Measurements from ENCODE around the gene YY1.

DNA sequence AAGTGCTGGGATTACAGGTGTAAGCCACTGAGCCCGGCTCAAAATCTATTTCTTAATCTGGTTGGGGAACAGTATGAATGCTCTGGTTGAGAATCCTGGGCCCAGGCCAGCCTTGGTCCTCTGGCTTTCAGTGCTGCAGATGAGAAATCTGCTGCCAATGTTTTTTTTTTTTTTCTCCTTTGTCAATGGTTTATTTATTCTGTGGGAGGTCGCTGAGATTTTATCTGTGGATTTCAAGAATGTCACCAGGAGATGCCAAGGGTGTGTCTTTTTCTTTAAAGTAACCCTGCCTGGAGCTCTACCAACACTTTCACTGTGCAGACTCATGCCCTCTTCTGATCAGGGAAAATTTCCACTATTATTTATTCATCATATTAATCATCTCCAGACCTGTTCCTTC is 63.7 kb downstream of the YY1 start:
- TF ChIP-seq, protein P1, sequence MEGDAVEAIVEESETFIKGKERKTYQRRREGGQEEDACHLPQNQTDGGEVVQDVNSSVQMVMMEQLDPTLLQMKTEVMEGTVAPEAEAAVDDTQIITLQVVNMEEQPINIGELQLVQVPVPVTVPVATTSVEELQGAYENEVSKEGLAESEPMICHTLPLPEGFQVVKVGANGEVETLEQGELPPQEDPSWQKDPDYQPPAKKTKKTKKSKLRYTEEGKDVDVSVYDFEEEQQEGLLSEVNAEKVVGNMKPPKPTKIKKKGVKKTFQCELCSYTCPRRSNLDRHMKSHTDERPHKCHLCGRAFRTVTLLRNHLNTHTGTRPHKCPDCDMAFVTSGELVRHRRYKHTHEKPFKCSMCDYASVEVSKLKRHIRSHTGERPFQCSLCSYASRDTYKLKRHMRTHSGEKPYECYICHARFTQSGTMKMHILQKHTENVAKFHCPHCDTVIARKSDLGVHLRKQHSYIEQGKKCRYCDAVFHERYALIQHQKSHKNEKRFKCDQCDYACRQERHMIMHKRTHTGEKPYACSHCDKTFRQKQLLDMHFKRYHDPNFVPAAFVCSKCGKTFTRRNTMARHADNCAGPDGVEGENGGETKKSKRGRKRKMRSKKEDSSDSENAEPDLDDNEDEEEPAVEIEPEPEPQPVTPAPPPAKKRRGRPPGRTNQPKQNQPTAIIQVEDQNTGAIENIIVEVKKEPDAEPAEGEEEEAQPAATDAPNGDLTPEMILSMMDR (IDR thresholded peaks at IDR 0.05; ENCODE audit: borderline replicate concordance, extremely low read depth, low read length, poor library complexity, severe bottlenecking): no peak
- TF ChIP-seq EZH2 (IDR thresholded peaks at IDR 0.05; ENCODE audit: borderline replicate concordance, low read depth, low read length, severe bottlenecking): no peak
